Measurements from ENCODE around the gene C10orf90.

C10orf90 gene

DNA sequence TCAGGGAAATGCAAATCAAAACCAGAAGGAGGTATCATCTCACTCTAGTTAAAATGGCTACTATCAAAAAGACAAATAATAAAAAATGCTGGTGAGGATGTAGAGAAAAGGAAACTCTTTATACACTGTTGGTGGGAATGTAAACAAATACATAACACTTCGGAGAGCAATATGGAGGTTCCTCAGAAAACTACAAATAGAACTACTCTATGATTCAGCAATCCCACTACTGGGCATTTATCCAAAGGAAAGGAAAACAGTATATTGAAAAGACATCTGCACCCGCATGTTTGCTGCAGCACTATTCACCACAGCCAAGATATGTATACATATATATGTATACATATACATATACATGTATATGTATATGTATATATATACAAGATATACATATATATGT is 94.2 kb downstream of the C10orf90 start:
- H3K27me3 Mint-ChIP-seq, result peaks cover 2% of the 10 kb centered on the region
- no peaks in the 10 kb centered on the region for H3K36me3 Mint-ChIP-seq (ENCODE audit: low read depth)
- H3K4me3 Mint-ChIP-seq, result no peak overlapping the region
- intact Hi-C loops (cut with micrococcal nuclease), result no loop called here
- H3K4me1 Mint-ChIP-seq (ENCODE audit: low read depth), result no peaks in the 10 kb centered on the region
- H3K27ac Mint-ChIP-seq, result no peak overlapping the region
- H3K9me3 Mint-ChIP-seq, result no peaks in the 10 kb centered on the region

DNA sequence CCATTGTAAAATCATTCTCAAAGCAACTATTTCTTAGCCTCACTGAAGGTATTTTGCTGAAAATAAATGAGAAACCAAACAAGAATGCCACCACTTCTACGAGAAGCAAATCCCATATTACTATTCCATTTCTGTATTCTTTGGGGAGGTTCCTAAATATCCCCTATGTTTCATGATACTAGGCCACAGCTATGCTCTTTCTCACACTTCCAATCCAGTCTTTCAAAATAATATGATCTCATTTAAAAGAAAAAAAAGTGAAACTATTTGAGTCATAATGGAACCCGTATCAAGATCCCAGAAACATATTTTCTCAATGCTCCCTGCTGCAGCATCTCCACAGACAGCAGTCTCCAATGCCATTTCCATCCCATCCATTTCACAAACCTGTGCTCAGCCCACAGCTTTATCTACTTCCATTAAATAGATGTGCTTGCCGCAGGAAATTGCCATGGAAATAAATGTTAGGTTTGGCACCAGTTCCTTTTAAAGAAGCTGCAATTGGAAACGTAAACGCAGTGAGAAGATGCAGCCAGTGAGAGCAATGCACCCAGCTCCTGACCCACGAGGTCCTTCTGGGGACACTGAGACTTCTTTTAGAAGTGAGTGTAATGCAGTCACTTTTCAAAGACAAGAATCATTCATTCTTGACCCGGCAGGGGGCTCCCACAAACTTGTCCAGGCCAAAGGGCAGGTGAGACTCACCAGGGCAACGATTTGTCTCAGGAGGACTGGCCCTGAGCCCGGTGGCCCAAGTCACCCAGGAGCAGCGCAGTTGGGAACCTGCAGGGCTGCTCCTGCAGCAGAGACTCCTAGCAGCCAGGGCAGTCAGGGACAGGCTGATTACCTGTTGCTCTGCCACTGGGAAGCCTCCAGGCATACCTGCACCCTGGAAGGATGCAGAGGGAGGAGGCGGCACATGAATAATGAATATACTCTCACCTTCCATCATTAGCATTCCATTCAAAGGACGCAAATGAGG is 99.6 kb downstream of the C10orf90 start:
- Mint-ChIP-seq H3K4me3 (no peak overlapping the region), H3K4me1 (ENCODE audit: low read depth) (no peaks in the 10 kb centered on the region), H3K27me3 (no peaks in the 10 kb centered on the region), H3K27ac (no peak overlapping the region), H3K9me3 (no peaks in the 10 kb centered on the region), H3K36me3 (ENCODE audit: low read depth) (no peaks in the 10 kb centered on the region)
- intact Hi-C loops (cut with micrococcal nuclease), result no loop called here

DNA sequence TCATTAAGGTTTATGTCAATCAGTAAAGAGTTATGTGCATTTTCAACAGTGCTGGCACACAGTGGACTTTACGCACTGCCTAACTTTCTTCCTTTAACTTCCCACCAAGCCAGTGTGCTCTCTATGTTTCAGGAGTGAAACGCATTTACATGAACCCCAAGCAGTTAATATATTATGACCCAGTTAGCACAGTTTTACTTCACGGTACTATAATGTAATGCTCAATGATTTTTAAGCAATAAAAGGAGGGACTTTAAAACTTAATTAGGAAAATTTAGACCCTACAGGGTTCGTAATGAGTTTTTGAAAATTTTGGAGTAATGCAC is 100.3 kb downstream of the C10orf90 start:
- intact Hi-C loops (cut with micrococcal nuclease), result no loop called here
- no peaks in the 10 kb centered on the region for H3K4me1 Mint-ChIP-seq (ENCODE audit: low read depth)
- no peaks in the 10 kb centered on the region for H3K36me3 Mint-ChIP-seq (ENCODE audit: low read depth)
- H3K9me3 Mint-ChIP-seq, result no peaks in the 10 kb centered on the region
- H3K27ac Mint-ChIP-seq, result no peak overlapping the region
- no peak overlapping the region for H3K4me3 Mint-ChIP-seq
- H3K27me3 Mint-ChIP-seq, result no peaks in the 10 kb centered on the region

DNA sequence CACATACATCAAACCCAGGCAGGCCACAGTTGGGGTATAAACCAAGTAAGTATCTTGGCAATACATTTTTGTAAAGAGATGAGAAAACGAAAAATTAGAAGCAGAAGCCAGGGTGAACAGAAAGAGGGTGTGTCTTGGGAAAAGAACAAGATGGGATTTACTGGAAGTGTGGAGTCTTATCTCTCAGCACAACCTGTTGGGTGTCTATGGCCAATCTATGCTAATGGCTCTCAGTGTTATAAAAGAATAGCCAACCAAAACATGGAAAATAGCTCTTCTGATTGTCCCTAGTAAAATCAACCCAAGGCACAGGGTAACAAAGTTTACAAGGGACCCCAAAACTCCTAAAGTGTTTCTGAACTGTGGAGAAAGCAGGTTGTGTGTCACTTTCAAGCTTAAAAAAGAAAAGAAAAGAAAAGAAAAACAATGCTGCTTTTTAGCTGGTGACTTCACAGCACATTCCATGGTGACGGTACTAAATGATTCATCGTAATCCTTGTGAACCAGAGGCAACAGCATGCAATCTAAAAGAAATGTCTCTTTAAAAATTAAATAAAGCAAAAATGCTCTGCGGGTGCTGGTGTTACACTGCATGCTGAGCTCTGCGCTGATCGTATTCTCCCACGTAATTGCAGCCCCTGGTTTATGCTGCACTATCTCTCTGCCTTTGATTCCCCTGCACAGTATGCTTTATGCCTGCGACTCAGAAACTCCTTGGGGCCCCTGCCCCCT is 100.8 kb downstream of the C10orf90 start:
- intact Hi-C loops (cut with micrococcal nuclease), result no loop called here
- H3K27me3 Mint-ChIP-seq, result no peaks in the 10 kb centered on the region
- no peak overlapping the region for H3K27ac Mint-ChIP-seq
- no peaks in the 10 kb centered on the region for H3K9me3 Mint-ChIP-seq
- no peak overlapping the region for H3K4me3 Mint-ChIP-seq
- no peaks in the 10 kb centered on the region for H3K36me3 Mint-ChIP-seq (ENCODE audit: low read depth)
- no peaks in the 10 kb centered on the region for H3K4me1 Mint-ChIP-seq (ENCODE audit: low read depth)

DNA sequence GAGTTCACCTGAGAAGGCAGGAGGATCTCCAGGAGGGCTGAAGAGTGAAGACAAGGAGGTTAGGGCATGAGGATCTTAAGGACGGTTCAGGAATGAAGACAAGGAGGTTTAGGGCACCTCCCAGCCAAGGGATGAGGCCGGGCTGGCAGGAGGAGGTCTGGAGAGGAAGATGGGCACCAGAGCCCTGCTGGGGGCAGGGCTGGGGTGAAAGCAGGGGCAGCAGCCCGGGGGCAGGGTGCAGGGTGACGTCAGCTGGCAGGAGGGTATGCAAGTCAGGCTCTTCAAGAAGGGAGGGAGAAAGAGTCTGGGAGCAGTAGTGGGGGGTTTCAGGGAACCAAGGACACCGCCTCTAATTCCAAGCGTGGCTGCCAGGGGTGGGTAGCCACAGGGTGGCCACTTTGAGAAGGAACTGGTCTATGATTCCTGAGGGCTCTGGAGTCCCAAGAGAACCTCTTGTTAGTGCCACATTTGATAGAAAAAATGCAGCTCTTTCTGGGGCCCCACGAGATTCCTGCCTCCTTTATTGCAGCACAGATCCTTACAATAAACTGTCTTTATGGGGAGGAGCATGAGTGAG is 101.6 kb downstream of the C10orf90 start:
- intact Hi-C loops (cut with micrococcal nuclease), result no loop called here
- no peak overlapping the region for H3K27ac Mint-ChIP-seq
- no peaks in the 10 kb centered on the region for H3K9me3 Mint-ChIP-seq
- no peaks in the 10 kb centered on the region for H3K36me3 Mint-ChIP-seq (ENCODE audit: low read depth)
- H3K27me3 Mint-ChIP-seq, result no peaks in the 10 kb centered on the region
- H3K4me3 Mint-ChIP-seq, result no peak overlapping the region
- H3K4me1 Mint-ChIP-seq (ENCODE audit: low read depth), result no peaks in the 10 kb centered on the region

DNA sequence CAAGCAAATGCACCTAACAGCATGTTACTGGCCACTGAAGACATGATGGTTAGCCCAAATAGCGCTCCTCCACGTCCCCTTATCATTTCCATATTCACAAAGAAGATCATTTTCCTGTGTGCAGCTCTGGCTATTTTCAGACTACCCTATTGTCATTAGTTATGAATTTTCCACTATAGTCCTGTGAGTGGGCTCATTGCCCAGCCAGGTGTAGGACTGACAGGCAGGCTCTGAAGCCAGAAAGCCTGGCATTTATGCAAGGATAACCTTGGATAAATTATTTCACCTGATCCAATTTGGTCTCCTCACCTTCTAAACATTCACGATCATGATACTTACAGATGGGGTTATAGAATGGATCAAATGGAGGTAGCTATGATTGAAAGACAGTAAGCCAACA is 104.6 kb downstream of the C10orf90 start:
- Mint-ChIP-seq H3K27me3 (no peaks in the 10 kb centered on the region), H3K4me1 (ENCODE audit: low read depth) (no peaks in the 10 kb centered on the region), H3K27ac (no peak overlapping the region), H3K4me3 (no peak overlapping the region), H3K9me3 (no peaks in the 10 kb centered on the region), H3K36me3 (ENCODE audit: low read depth) (no peaks in the 10 kb centered on the region)
- intact Hi-C loops (cut with micrococcal nuclease), result no loop called here

DNA sequence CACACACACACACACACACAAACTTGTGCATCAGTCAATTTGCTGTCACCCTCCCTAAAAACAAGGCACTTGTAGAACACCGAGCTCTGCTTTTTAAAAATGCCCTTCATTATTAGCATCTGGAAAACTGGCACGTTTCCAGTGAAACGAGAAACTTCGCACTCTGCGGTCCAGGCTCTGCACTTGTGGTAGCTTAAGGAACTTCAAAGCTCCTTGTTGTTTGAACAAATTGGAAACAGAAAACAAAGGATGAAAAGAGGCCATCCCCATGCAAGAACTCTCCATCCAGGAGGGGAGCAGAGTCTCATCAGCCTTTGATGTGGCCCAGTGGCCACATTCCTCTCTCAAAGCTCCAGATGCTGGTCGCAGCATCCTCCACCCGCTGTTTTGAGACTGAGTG is 105.1 kb downstream of the C10orf90 start:
- Mint-ChIP-seq H3K4me3 (no peak overlapping the region), H3K27me3 (no peaks in the 10 kb centered on the region), H3K27ac (no peak overlapping the region), H3K4me1 (ENCODE audit: low read depth) (no peaks in the 10 kb centered on the region), H3K36me3 (ENCODE audit: low read depth) (no peaks in the 10 kb centered on the region), H3K9me3 (no peaks in the 10 kb centered on the region)
- intact Hi-C loops (cut with micrococcal nuclease), result no loop called here

DNA sequence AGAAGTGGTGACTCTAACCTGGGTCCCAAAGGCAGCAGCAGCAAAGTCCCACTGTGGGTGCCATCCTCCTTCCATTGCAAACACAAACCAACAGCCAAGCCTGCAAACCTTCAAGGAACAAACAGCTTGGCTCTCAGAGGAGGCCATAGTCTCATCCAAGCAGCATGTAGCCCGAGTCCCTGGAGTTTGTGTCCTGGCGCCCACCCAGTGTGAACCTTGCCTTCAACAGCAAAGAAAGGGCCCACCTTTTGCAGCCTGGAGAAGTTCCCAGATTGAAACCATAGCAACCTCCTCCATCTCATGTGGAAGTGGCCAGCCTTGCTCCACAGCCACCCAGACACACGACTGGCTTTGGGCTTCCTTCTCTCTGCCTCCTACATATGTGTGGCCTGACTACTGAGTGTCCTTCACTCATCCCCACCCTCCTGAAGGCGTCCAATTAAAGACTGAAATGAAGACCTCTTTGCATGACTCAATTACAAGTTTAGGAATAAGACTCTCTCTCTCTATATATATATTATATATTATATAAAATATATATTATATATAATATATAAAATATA is 106.1 kb downstream of the C10orf90 start:
- Mint-ChIP-seq H3K36me3 (ENCODE audit: low read depth) (no peaks in the 10 kb centered on the region), H3K4me3 (no peak overlapping the region), H3K4me1 (ENCODE audit: low read depth) (no peaks in the 10 kb centered on the region), H3K27ac (no peak overlapping the region), H3K27me3 (no peaks in the 10 kb centered on the region), H3K9me3 (no peaks in the 10 kb centered on the region)
- intact Hi-C loops (cut with micrococcal nuclease), result no loop called here

DNA sequence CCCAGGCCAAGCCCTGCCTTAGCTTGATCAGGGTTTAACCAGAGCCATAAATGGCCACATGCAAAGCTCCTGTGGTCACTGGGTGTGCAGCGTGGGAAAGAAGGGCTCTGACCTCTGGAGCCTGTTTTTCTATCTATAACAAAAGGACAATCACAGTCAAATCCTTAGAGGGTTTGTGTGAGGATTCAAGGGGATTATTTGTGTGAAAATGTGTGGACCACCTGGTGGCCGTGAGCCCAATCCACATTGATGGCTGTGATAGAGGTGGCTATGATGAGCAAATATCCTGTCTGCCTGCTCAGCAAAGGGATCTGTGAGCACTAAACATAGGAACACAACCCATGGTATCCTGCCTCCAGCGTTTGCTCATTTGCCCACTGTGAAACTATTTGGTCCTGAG is 107.1 kb downstream of the C10orf90 start:
- no peaks in the 10 kb centered on the region for H3K4me1 Mint-ChIP-seq (ENCODE audit: low read depth)
- no peaks in the 10 kb centered on the region for H3K9me3 Mint-ChIP-seq
- no peaks in the 10 kb centered on the region for H3K36me3 Mint-ChIP-seq (ENCODE audit: low read depth)
- no peak overlapping the region for H3K27ac Mint-ChIP-seq
- no peak overlapping the region for H3K4me3 Mint-ChIP-seq
- intact Hi-C loops (cut with micrococcal nuclease), result no loop called here
- H3K27me3 Mint-ChIP-seq, result no peaks in the 10 kb centered on the region

DNA sequence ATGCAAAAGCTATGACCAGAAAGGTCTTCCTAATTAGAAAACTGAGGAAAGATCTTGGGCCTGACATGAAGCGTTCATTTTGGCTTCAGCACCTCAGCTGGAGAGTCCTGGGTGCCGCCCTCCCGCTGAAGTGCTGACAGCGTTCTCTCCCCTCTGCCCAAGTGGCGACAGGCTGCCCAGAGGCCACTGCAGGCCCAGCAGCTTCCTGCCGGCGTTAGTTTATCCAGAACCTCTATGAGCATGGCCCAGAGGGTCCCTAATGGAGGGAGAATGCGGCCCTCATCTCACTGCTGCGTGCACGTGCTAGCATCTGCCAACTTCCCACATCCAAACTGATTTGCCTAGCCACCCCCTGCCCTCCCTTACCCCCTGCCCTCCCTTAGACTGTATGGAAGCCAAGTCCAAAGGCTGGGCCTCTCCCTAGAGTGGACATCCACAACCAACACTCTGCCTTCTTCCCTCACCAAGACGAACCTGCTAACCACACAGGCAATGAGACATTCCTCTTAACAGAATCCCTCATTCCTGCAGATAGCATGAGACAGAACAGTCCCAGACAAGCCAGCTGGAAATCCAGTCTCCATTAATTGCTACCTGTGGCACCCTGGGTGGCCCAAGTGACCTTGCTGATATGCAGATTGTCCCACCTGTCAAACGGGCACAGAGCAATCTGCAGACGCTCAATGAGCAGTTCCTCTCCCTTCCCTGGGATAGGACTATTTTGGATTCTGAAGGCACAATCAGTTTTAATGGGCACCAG is 108.4 kb downstream of the C10orf90 start:
- H3K4me3 Mint-ChIP-seq, result no peak overlapping the region
- no peak overlapping the region for H3K27ac Mint-ChIP-seq
- H3K4me1 Mint-ChIP-seq (ENCODE audit: low read depth), result no peaks in the 10 kb centered on the region
- H3K27me3 Mint-ChIP-seq, result no peaks in the 10 kb centered on the region
- H3K36me3 Mint-ChIP-seq (ENCODE audit: low read depth), result no peaks in the 10 kb centered on the region
- intact Hi-C loops (cut with micrococcal nuclease), result no loop called here
- H3K9me3 Mint-ChIP-seq, result no peaks in the 10 kb centered on the region

DNA sequence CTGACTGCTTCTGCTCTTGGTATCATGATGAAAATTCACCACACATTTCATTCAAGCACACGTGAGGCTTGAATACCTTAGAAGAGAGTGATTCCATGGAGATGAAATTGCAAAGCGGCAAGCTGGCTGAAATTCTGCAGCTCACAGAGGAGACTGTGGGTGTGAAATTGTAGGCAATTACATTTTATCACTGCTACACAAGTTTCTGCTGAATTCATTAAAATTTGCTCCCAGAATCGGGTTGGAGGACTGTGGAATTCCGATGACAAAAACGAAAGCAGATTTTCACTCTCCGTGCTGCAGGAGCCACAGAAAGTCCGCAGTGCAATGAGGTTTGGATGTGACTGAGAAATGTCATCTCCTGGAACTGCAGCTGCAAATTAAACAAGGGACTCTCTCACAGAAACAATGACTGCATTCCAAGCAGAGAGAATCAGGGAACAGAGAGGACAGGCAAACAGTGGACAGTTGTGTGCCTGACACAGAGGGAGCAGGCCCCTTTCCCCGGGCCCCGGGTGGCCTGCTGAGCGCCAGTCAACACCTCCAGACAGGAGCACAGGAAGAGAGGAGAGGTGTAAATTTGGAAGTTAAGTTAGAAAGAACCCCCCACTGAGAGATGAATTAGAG is 109.1 kb downstream of the C10orf90 start:
- Mint-ChIP-seq H3K27ac (no peak overlapping the region), H3K36me3 (ENCODE audit: low read depth) (no peaks in the 10 kb centered on the region), H3K9me3 (no peaks in the 10 kb centered on the region), H3K4me3 (no peak overlapping the region), H3K27me3 (no peaks in the 10 kb centered on the region), H3K4me1 (ENCODE audit: low read depth) (no peaks in the 10 kb centered on the region)
- intact Hi-C loops (cut with micrococcal nuclease), result no loop called here

DNA sequence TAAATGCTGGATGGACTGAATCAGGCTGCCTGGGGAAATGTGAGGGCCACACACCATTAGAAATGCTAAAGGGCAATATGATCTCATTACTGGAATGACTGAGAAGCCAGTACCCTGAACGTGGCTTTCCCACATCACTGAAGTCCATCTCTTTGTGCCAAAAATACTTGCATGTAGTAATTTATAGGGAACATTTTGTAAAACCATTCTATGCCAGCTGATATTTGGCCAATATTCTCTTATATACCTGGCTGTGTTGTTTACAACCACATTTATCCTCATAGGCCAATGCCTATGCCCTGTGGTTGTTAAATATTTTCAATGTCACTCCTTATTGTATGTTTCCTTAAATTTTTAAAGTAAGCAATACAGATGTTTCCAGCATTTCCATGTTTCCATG is 111.6 kb downstream of the C10orf90 start:
- no peaks in the 10 kb centered on the region for H3K4me1 Mint-ChIP-seq (ENCODE audit: low read depth)
- no peaks in the 10 kb centered on the region for H3K9me3 Mint-ChIP-seq
- intact Hi-C loops (cut with micrococcal nuclease), result no loop called here
- H3K36me3 Mint-ChIP-seq (ENCODE audit: low read depth), result no peaks in the 10 kb centered on the region
- no peaks in the 10 kb centered on the region for H3K27me3 Mint-ChIP-seq
- H3K27ac Mint-ChIP-seq, result no peak overlapping the region
- no peak overlapping the region for H3K4me3 Mint-ChIP-seq

DNA sequence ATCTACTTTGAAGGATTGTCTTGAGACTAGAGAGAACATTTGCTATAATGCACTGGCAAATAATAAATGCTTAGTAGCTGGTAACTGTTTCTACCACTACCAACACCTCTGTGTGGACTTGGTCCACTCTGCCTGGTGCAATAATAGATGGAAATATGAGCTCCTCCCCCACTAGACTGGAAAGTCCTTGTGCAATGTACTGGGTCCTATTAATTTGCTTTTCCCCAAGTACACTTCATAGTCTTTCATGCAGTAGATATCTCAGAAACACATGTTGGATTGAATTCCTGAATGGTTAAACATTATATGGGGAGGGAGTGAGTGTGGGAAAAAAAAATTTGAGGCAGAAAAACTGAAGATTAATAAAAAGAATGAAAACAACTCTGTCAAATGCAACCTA is 119.3 kb downstream of the C10orf90 start:
- Mint-ChIP-seq H3K9me3 (no peaks in the 10 kb centered on the region), H3K4me1 (ENCODE audit: low read depth) (no peaks in the 10 kb centered on the region), H3K4me3 (no peak overlapping the region), H3K36me3 (ENCODE audit: low read depth) (no peaks in the 10 kb centered on the region), H3K27ac (no peak overlapping the region), H3K27me3 (no peaks in the 10 kb centered on the region)
- intact Hi-C loops (cut with micrococcal nuclease), result no loop called here
